GM08714 (cell line): ENCODE measurements around the gene SPON2.

ENCODE experiments used
- H3K4me3 ChIP-seq: fragments of 200-500 bp; sonication (Bioruptor generic); 2 replicates; pipeline ENCODE4 v1.5.1; 2014; ENCODE audit warnings: mild to moderate bottlenecking, low read length, inconsistent platforms
- ZNF274 ChIP-seq: IDR thresholded peaks from 2 replicates; pipeline ENCODE4 v1.6.1; 2012; ENCODE audit warnings: mild to moderate bottlenecking, low read depth, low read length

The SPON2 gene

GRCh38 chr4:1175635-1176229 lies 3.3 kb upstream of the SPON2 start:
- no peak for TF ChIP-seq ZNF274
- H3K4me3 ChIP-seq: no peak overlapping the region

- TF ChIP-seq ZNF274: no peak
- no peak overlapping the region for H3K4me3 ChIP-seq
Measured at GRCh38 chr4:1174941-1175634, 2.7 kb upstream of the SPON2 start.

GRCh38 chr4:1172971-1173757 lies 781 bp upstream of the SPON2 start:
- H3K4me3 ChIP-seq: no peak overlapping the region
- TF ChIP-seq ZNF274: no peak

- H3K4me3 ChIP-seq: no peak overlapping the region
- no peak for TF ChIP-seq ZNF274
Measured at GRCh38 chr4:1171311-1172227, 814 bp downstream of the SPON2 start.

- TF ChIP-seq ZNF274: no peak
- H3K4me3 ChIP-seq: no peak overlapping the region
Measured at GRCh38 chr4:1170976-1171310, 1.4 kb downstream of the SPON2 start.

- TF ChIP-seq ZNF274: no peak
- H3K4me3 ChIP-seq: no peak overlapping the region
Measured at GRCh38 chr4:1170156-1170975, 2.0 kb downstream of the SPON2 start.

GRCh38 chr4:1169691-1170096 lies 2.7 kb downstream of the SPON2 start:
- H3K4me3 ChIP-seq: no peak overlapping the region
- no peak for TF ChIP-seq ZNF274

- TF ChIP-seq ZNF274: no peak
- H3K4me3 ChIP-seq: no peak overlapping the region
Measured at GRCh38 chr4:1169171-1169671, 3.2 kb downstream of the SPON2 start.

GRCh38 chr4:1168191-1169101 lies 3.9 kb downstream of the SPON2 start:
- H3K4me3 ChIP-seq: no peak overlapping the region; the same call in 1 of the 2 replicates

GRCh38 chr4:1167244-1167949 lies 5.0 kb downstream of the SPON2 start:
- H3K4me3 ChIP-seq: peak overlapping the region; percentile 64; the same call in 1 of the 2 replicates
- no peak for TF ChIP-seq ZNF274

More at GRCh38 chr4:1168191-1169101, 3.9 kb downstream of the SPON2 start:
- TF ChIP-seq ZNF274: no peak

GRCh38 chr4:1166509-1167243 lies 5.7 kb downstream of the SPON2 start:
- no peak for TF ChIP-seq ZNF274
- no peak overlapping the region; the same call in 1 of the 2 replicates for H3K4me3 ChIP-seq
